Peyer's patch (tissue), 4 donors: Measurements from ENCODE around the gene CHI3L2. TPM values are rescaled to one million over a fixed set of nuclear protein-coding genes. Genes with fewer than 3 reads are reported as not detected.

Experiments used
- DNase-seq, 3 donors: peaks; one replicate each; pipeline ENCODE4 v3.0.0-alpha.2; 2017 to 2019
- H3K27ac ChIP-seq, 4 donors: fragments of 200-600 bp; sonication (generic); one replicate each; pipeline ENCODE4 v1.5.1; 2016 to 2019
- H3K27me3 ChIP-seq, 2 donors: fragments of 200-600 bp; sonication (generic); one replicate each; pipeline ENCODE4 v1.5.1; 2019
- H3K36me3 ChIP-seq, 3 donors: fragments of 200-600 bp; sonication (generic); one replicate each; pipeline ENCODE4 v1.5.1; 2016 to 2019
- H3K4me1 ChIP-seq, 4 donors: fragments of 200-600 bp; sonication (generic); one replicate each; pipeline ENCODE4 v1.5.1; 2016 to 2019
- H3K4me3 ChIP-seq, 4 donors: fragments of 200-600 bp; sonication (generic); 1 replicate in 3 of 4; 2 replicates in 1 of 4; pipeline ENCODE4 v1.5.1; 2016 to 2019; ENCODE audit warnings: mild to moderate bottlenecking in 1 of 4
- H3K9me3 ChIP-seq, 4 donors: fragments of 200-600 bp; sonication (generic); one replicate each; pipeline ENCODE4 v1.5.1; 2016 to 2019; ENCODE audit warnings: mild to moderate bottlenecking in 1 of 4
- CTCF ChIP-seq, 6 experiments: fragments of 450-650 bp in 4 of 6; fragments of 200-600 bp in 2 of 6; sonication (generic) in 1 of 6; IDR thresholded peaks; one replicate each; pipeline ENCODE4 v1.5.1; 2017 to 2019; ENCODE audit warnings: antibody characterized with exemption in 6 of 6, mild to moderate bottlenecking in 3 of 6, moderate library complexity in 1 of 6
- POLR2A ChIP-seq, 2 donors: fragments of 450-650 bp; IDR thresholded peaks; one replicate each; pipeline ENCODE4 v1.5.1; 2017; ENCODE audit warnings: antibody characterized with exemption in 2 of 2, mild to moderate bottlenecking in 2 of 2, moderate library complexity in 2 of 2
- total RNA-seq, 4 donors: library from RNA; depleted of rRNA; stranded (reverse); fragments of >200 nt; gene quantifications; one replicate each; pipeline ENCODE4 v1.1.0, GENCODE V29; 2016

Gene CHI3L2
- total RNA-seq, 4 donors from 2014 or later = 0.67 to 14.0 (median 3.3) TPM; not detected in 1

DNA sequence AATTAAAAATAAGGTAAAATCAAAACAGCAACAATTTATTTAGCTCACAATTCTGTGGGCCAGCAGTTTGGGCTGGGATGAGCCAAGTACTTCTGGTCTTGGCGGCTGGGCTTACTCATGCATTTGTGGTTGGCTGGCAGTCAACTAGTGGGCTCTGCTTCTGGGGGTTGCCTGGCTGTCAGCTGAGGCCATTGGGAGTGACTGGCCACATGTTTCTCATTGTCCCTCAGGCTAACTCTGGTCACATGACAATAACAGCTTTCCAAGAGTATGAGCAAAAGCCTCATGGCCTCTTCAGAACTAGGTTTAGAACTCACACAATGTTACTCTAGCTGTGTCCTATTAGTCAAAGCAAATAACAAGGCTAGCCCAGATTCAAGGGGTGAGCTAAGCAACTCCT is 47.6 kb downstream of the CHI3L2 start:
- Histone ChIP-seq H3K27me3 (peaks cover 0 to 10% of the 10 kb centered on the region in 2 donors), H3K36me3 (no peaks in the 10 kb centered on the region), H3K9me3 (no peaks in the 10 kb centered on the region), H3K27ac (no peak overlapping the region), H3K4me3 (no peak overlapping the region), H3K4me1 (no peaks in the 10 kb centered on the region)
- DNase-seq = peak in 1 of 3 donors; percentile 49
- TF ChIP-seq CTCF (IDR thresholded peaks at IDR 0.05) (no peak), POLR2A (IDR thresholded peaks at IDR 0.05) (no peak)

- Histone ChIP-seq H3K27ac (no peak overlapping the region), H3K4me1 (no peaks in the 10 kb centered on the region), H3K9me3 (no peaks in the 10 kb centered on the region), H3K27me3 (peaks cover 0 to 2% of the 10 kb centered on the region in 2 donors), H3K4me3 (no peak overlapping the region), H3K36me3 (no peaks in the 10 kb centered on the region)
- TF ChIP-seq CTCF (IDR thresholded peaks at IDR 0.05) = no peak
- TF ChIP-seq POLR2A (IDR thresholded peaks at IDR 0.05) = no peak
- no peak for DNase-seq
Measured at GRCh38 chr1:111275780-111276433, 48.4 kb downstream of the CHI3L2 start.

DNA sequence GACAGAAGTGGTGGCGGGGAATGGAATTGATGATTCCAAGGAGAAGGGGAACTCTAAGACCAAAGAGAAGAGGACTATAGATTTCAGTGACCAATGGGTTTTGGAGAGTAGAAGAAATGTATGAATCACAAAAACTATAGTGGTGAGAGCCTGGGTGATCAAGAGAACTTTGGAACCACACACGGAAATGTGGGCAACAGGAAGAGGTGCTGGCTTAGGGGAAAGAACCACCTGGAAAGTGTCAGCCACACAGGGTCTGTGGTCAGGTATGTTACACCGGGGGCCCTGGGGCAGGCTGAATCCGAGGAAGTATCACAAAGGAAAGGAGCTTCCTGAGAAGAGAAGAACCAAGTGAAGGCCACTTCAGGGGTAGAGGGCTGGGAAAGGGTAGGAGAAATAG is 51.6 kb downstream of the CHI3L2 start:
- no peaks in the 10 kb centered on the region for H3K4me1 ChIP-seq
- no peaks in the 10 kb centered on the region for H3K27me3 ChIP-seq
- H3K27ac ChIP-seq = no peak overlapping the region
- TF ChIP-seq POLR2A (IDR thresholded peaks at IDR 0.05) (no peak), CTCF (IDR thresholded peaks at IDR 0.05) (no peak)
- H3K36me3 ChIP-seq = no peaks in the 10 kb centered on the region
- no peak for DNase-seq
- no peak overlapping the region for H3K4me3 ChIP-seq
- no peaks in the 10 kb centered on the region for H3K9me3 ChIP-seq

DNA sequence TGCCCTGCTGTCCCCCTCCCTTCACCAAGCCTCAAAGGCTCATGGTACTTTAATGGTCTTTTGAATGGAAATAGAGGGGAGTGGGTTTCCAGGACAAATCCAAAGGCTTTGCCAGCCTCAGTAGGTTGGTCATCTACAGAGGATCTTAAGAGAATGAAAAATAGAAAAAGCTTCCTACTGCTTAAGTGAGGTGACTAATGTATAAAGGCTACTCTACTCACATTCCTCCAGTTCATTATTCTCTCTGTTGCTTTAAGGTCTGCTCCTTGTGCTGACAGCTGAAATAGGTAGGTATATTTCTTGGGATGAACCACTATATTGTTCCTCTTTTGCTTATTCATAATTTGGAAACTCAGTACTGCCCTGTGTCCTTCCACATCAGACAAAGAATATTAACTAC is 52.8 kb downstream of the CHI3L2 start:
- H3K4me1 ChIP-seq = no peaks in the 10 kb centered on the region
- H3K27me3 ChIP-seq = no peaks in the 10 kb centered on the region
- H3K9me3 ChIP-seq = no peaks in the 10 kb centered on the region
- H3K4me3 ChIP-seq = no peak overlapping the region
- TF ChIP-seq POLR2A (IDR thresholded peaks at IDR 0.05) (no peak), CTCF (IDR thresholded peaks at IDR 0.05) (no peak)
- DNase-seq = no peak
- no peaks in the 10 kb centered on the region for H3K36me3 ChIP-seq
- no peak overlapping the region for H3K27ac ChIP-seq

GRCh38 chr1:111281411-111281810 is 53.9 kb downstream of the CHI3L2 start:
- H3K27ac ChIP-seq = no peak overlapping the region
- no peaks in the 10 kb centered on the region for H3K36me3 ChIP-seq
- no peaks in the 10 kb centered on the region for H3K4me1 ChIP-seq
- H3K9me3 ChIP-seq = no peaks in the 10 kb centered on the region
- DNase-seq = no peak
- TF ChIP-seq CTCF (IDR thresholded peaks at IDR 0.05) = no peak
- no peak for TF ChIP-seq POLR2A (IDR thresholded peaks at IDR 0.05)
- H3K27me3 ChIP-seq = no peaks in the 10 kb centered on the region
- no peak overlapping the region for H3K4me3 ChIP-seq

GRCh38 chr1:111283838-111284237 is 56.3 kb downstream of the CHI3L2 start:
- H3K9me3 ChIP-seq = no peaks in the 10 kb centered on the region
- no peaks in the 10 kb centered on the region for H3K27me3 ChIP-seq
- H3K4me1 ChIP-seq = no peaks in the 10 kb centered on the region
- DNase-seq = no peak
- H3K4me3 ChIP-seq = no peak overlapping the region
- H3K27ac ChIP-seq = no peak overlapping the region
- H3K36me3 ChIP-seq = no peaks in the 10 kb centered on the region
- TF ChIP-seq POLR2A (IDR thresholded peaks at IDR 0.05) (no peak), CTCF (IDR thresholded peaks at IDR 0.05) (no peak)
